ENCODE measurements around the gene SLC25A26. TPM values are rescaled to one million over a fixed set of nuclear protein-coding genes. Genes with fewer than 3 reads are reported as not detected.
A peak's percentile ranks its signal among the peaks of the same experiment; 100 is the strongest.

The SLC25A26 gene
- total RNA-seq, 2 donors from 2014 or later, result 32.3 to 38.4 TPM

DNA sequence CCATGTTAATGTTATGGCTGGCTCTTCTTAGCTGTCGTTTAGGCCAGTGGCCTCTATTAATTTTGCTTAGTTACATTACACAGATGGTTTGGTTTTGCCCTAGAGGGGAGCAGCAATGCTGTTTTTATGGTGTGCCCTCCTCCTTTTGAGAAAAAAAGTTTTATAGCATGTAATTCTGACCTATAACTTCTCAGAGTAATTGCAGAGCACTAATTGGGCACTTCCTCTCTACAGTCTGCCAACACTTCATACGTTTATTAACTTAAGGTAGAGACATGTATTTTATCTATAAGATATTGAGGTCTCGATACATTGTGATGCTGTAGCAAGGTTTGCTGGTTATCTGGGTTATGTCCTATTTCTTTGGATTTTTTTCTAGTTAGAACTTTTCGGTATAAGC is 12.2 kb downstream of the SLC25A26 start:
- H3K36me3 Mint-ChIP-seq (ENCODE audit: insufficient read depth in 2 of 2), result peaks cover 12 to 39% of the 10 kb centered on the region in 2 donors
- H3K27me3 Mint-ChIP-seq (ENCODE audit: low read depth), result no peaks in the 10 kb centered on the region
- ATAC-seq (replicated peaks in 1 of 2) (no peak), DNase-seq (no peak)
- H3K9me3 Mint-ChIP-seq, result peaks cover 3 to 7% of the 10 kb centered on the region in 2 donors
- no peak overlapping the region for H3K27ac Mint-ChIP-seq
- no peak overlapping the region for H3K4me3 Mint-ChIP-seq
- peaks cover 27% of the 10 kb centered on the region for H3K4me1 Mint-ChIP-seq (ENCODE audit: low read depth)

DNA sequence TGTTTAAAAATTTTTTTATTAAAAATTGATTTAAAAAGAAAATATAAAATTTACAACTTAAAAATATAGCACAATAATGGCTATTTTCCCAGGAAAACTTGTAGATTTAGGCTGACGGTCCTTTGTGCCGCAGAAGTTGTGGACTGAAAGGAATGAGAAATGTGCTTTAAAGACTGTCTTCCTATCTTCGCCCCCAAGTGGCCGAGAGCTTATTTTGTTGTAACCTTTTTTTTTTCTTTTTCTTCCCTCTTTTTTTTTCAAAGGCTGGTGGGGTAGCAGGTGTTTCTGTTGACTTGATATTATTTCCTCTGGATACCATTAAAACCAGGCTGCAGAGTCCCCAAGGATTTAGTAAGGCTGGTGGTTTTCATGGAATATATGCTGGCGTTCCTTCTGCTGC is 15.5 kb downstream of the SLC25A26 start:
- peaks cover 22 to 58% of the 10 kb centered on the region in 2 donors for H3K36me3 Mint-ChIP-seq (ENCODE audit: insufficient read depth in 2 of 2)
- DNase-seq, result no peak
- H3K9me3 Mint-ChIP-seq, result peaks cover 13 to 15% of the 10 kb centered on the region in 2 donors
- H3K4me1 Mint-ChIP-seq (ENCODE audit: low read depth), result peaks cover 25% of the 10 kb centered on the region
- no peak overlapping the region for H3K4me3 Mint-ChIP-seq
- no peaks in the 10 kb centered on the region for H3K27me3 Mint-ChIP-seq (ENCODE audit: low read depth)
- H3K27ac Mint-ChIP-seq, result no peak overlapping the region
- no peak for ATAC-seq (replicated peaks in 1 of 2)

- DNase-seq (no peak), ATAC-seq (replicated peaks in 1 of 2) (no peak)
- peaks cover 22 to 57% of the 10 kb centered on the region in 2 donors for H3K36me3 Mint-ChIP-seq (ENCODE audit: insufficient read depth in 2 of 2)
- H3K9me3 Mint-ChIP-seq, result peaks cover 10 to 15% of the 10 kb centered on the region in 2 donors
- H3K4me3 Mint-ChIP-seq, result no peak overlapping the region
- no peaks in the 10 kb centered on the region for H3K27me3 Mint-ChIP-seq (ENCODE audit: low read depth)
- no peak overlapping the region for H3K27ac Mint-ChIP-seq
- peaks cover 33% of the 10 kb centered on the region for H3K4me1 Mint-ChIP-seq (ENCODE audit: low read depth)
Observed at GRCh38 chr3:66237552-66237951, 16.8 kb downstream of the SLC25A26 start.

DNA sequence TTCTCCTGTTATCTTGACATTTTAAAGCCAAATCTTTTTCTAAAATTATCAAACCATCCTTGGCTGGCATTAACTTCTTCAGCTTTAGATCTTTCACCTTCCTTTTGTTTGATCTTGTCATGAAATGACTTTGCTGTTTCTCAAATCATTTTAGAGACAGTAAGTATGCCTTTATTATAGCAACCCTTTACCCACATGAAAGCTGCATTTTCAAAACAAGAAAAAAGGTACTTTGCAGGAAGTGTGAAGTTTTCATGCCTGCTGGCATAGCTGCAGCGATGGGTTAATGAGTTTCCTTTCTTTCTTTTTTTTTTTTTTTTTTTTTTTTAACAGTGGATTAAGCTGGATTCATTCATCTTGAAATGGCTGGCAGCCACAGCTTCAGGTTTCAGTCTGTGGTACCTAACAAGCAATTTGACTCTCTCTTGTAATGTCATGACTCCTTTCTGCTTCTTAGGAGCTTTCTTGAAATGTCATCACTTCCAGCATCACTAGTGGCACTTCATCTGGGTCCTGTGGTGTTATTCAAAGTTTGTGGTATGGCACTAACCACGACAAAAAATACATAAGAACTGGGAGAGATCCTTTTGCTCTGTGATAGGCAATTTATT is 18.8 kb downstream of the SLC25A26 start:
- no peaks in the 10 kb centered on the region for H3K27me3 Mint-ChIP-seq (ENCODE audit: low read depth)
- peaks cover 9 to 15% of the 10 kb centered on the region in 2 donors for H3K9me3 Mint-ChIP-seq
- peaks cover 34% of the 10 kb centered on the region for H3K4me1 Mint-ChIP-seq (ENCODE audit: low read depth)
- peak overlapping the region; percentile 42 to 48 for H3K4me3 Mint-ChIP-seq
- H3K27ac Mint-ChIP-seq, result peak overlapping the region; percentile 95
- ATAC-seq (replicated peaks in 1 of 2), result peak; percentile 96 to 97
- DNase-seq, result peak; percentile 42 to 62
- peaks cover 20 to 49% of the 10 kb centered on the region in 2 donors for H3K36me3 Mint-ChIP-seq (ENCODE audit: insufficient read depth in 2 of 2)

DNA sequence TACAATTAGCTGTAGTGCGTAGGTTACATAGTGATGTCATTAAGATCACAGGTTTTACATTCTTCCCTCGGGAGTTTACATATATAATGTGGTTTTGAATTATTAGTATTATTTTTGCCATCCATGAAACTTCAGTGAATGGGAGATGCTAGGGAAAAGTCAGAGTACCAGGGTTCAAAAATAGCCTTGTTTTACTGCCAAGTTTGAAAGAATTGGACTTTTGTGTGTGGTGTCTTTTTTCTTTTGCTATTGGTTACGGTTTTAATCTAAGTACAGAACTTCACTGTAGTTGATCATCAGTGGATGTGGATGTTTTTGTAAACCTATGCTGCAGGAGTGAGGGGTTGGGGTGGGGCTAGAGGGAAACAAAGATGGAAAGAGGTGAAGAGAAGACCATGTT is 20.7 kb downstream of the SLC25A26 start:
- peaks cover 7 to 15% of the 10 kb centered on the region in 2 donors for H3K9me3 Mint-ChIP-seq
- no peak overlapping the region for H3K27ac Mint-ChIP-seq
- H3K4me1 Mint-ChIP-seq (ENCODE audit: low read depth), result peaks cover 34% of the 10 kb centered on the region
- H3K27me3 Mint-ChIP-seq (ENCODE audit: low read depth), result no peaks in the 10 kb centered on the region
- peaks cover 20 to 36% of the 10 kb centered on the region in 2 donors for H3K36me3 Mint-ChIP-seq (ENCODE audit: insufficient read depth in 2 of 2)
- ATAC-seq (replicated peaks in 1 of 2) (no peak), DNase-seq (no peak)
- H3K4me3 Mint-ChIP-seq, result no peak overlapping the region

DNA sequence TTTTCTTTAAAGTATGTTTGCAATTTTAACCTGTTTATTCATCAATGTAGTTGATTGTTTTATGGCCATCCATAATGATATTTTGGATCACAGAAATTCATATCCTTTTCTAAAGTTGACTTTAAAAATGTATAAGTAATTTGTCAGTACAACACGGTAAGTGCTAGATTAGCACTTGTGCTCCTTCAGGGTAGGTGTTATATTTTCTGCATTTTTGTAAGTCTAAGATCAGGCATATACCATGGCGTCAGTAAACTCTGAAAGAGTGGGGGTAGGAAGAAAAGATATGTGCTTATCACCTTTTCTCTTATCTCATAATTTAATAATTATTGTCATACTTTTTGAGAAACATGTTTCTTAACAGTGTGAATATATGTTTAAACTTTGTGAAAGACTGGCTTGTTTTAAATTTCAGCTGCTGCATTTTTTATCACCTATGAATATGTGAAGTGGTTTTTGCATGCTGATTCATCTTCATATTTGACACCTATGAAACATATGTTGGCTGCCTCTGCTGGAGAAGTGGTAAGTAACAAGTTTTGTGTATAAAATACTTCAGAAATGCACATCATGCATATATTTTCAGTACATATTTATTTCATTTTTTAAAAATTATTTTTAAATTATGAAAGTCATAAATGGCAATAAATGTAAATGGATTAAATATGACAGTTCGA is 22.1 kb downstream of the SLC25A26 start:
- Mint-ChIP-seq H3K27ac (no peak overlapping the region), H3K36me3 (ENCODE audit: insufficient read depth in 2 of 2) (peaks cover 14 to 29% of the 10 kb centered on the region in 2 donors), H3K27me3 (ENCODE audit: low read depth) (no peaks in the 10 kb centered on the region), H3K4me1 (ENCODE audit: low read depth) (peaks cover 34% of the 10 kb centered on the region), H3K4me3 (no peak overlapping the region), H3K9me3 (peaks cover 6 to 13% of the 10 kb centered on the region in 2 donors)
- ATAC-seq (replicated peaks in 1 of 2), result no peak
- DNase-seq, result no peak

DNA sequence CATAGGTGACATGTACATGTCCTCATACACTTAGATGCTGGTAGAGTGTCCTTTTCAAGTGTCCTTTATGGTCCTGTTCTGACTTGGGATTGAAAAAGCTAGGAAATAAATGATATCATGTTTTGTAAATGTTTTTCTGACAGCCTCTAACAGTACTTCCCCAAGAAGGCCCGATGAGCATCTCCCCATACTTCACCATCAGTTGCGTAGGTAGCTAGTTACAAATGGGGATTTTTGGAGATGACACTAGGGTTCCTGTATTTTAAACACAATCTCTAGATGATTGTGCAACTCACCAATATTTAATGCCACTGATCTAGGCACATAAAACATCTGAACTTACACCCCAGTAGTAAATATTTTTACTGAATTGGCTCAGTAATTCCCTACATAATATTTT is 27.8 kb downstream of the SLC25A26 start:
- H3K4me1 Mint-ChIP-seq (ENCODE audit: low read depth), result peaks cover 8% of the 10 kb centered on the region
- H3K27ac Mint-ChIP-seq, result peak overlapping the region; percentile 42
- DNase-seq (no peak), ATAC-seq (replicated peaks in 1 of 2) (no peak)
- no peak overlapping the region for H3K4me3 Mint-ChIP-seq
- no peaks in the 10 kb centered on the region for H3K9me3 Mint-ChIP-seq
- no peaks in the 10 kb centered on the region for H3K36me3 Mint-ChIP-seq (ENCODE audit: insufficient read depth in 2 of 2)
- no peaks in the 10 kb centered on the region for H3K27me3 Mint-ChIP-seq (ENCODE audit: low read depth)

DNA sequence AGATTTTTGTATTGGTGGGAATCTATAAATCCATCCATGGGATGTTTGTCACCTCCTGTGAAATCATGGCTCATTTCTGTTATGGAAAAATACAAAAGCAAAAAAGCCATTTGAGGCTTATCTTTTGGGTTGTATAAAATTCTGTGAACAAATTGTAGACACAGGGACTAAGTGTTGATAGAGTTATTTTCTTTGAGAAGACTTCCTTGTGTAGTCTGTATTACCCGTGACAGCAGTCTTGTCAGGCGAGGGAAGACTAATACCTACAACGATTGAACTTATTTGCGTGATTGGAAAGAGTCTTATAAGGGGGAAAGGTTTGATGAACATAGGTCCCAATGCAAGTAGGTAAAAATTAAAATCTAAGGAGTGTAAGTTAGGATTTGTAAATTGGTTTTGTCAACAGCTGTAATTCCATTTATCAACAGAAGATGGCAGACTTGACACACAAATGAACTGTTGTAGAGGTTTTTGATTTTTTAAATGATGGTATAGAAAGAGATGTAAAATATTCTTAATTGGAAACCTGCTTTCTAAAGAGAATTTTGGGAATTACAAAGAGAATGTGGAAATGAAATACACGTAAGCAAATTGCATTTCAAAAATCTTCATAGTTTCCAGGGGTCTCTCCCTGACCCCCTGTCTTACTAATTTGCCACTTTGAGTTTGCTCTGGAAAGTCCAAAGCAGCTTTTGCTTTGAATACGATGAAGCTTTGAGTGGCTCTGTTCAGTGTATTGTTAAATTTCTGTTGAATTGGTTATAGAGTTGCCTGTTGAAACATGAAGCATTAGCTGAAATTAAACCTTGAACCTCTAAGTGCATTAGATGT is 33.2 kb downstream of the SLC25A26 start:
- peak in 1 of 2 donors; percentile 6 for DNase-seq

DNA sequence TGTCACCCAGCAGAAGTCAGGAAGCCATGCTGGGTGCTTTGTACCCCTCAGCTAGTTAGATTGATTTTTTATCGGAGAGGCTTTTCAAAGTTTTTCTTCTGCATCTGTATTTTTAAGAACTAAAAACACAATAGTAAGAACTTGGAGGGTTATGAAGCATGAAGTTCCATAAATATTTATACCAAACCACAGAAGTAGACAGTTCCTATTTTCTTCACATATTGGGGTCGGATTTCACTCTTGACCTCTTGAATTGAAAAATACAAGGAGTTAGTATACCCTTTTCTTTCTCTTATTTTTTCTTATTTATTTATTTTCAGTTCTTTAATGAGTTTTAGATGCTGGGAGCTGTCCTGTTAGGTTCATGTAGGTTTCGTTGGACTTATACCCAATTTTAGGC is 35.1 kb downstream of the SLC25A26 start:
- Mint-ChIP-seq H3K4me3 (no peak overlapping the region), H3K4me1 (ENCODE audit: low read depth) (peaks cover 15% of the 10 kb centered on the region), H3K27me3 (ENCODE audit: low read depth) (no peaks in the 10 kb centered on the region), H3K9me3 (no peaks in the 10 kb centered on the region), H3K27ac (no peak overlapping the region), H3K36me3 (ENCODE audit: insufficient read depth in 2 of 2) (peaks cover 0 to 2% of the 10 kb centered on the region in 2 donors)
- DNase-seq (no peak), ATAC-seq (replicated peaks in 1 of 2) (no peak)

More for the DNA sequence above, 33.2 kb downstream of the SLC25A26 start:
- no peak overlapping the region for H3K27ac Mint-ChIP-seq
- no peak for ATAC-seq (replicated peaks in 1 of 2)
- H3K4me1 Mint-ChIP-seq (ENCODE audit: low read depth), result peaks cover 15% of the 10 kb centered on the region
- H3K4me3 Mint-ChIP-seq, result no peak overlapping the region
- no peaks in the 10 kb centered on the region for H3K27me3 Mint-ChIP-seq (ENCODE audit: low read depth)
- H3K9me3 Mint-ChIP-seq, result no peaks in the 10 kb centered on the region
- peaks cover 0 to 2% of the 10 kb centered on the region in 2 donors for H3K36me3 Mint-ChIP-seq (ENCODE audit: insufficient read depth in 2 of 2)

DNA sequence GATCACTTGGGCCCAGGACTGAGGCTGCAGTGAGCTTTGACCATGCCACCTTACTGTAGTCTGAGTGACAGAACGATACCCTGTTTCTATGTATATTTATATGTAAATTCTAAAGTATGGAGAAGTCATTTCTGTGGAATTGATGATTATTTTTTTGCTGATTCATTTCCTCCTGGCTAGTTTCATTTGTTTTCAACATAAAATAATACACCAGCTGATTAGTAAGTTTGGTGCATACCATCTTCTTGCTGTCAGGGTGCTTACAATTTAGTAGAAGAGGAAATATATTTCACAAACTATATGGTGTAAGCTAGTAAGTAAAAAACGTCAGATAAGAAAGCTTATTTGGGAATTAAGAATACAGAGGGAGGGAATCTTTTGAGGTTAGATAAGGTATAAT is 36.0 kb downstream of the SLC25A26 start:
- peak overlapping the region; percentile 76 for H3K27ac Mint-ChIP-seq
- H3K4me1 Mint-ChIP-seq (ENCODE audit: low read depth), result peaks cover 7% of the 10 kb centered on the region
- peaks cover 0 to 2% of the 10 kb centered on the region in 2 donors for H3K36me3 Mint-ChIP-seq (ENCODE audit: insufficient read depth in 2 of 2)
- H3K9me3 Mint-ChIP-seq, result no peaks in the 10 kb centered on the region
- H3K27me3 Mint-ChIP-seq (ENCODE audit: low read depth), result no peaks in the 10 kb centered on the region
- no peak for ATAC-seq (replicated peaks in 1 of 2)
- no peak overlapping the region for H3K4me3 Mint-ChIP-seq
- no peak for DNase-seq

- Mint-ChIP-seq H3K9me3 (no peaks in the 10 kb centered on the region), H3K27me3 (ENCODE audit: low read depth) (no peaks in the 10 kb centered on the region), H3K4me3 (no peak overlapping the region), H3K36me3 (ENCODE audit: insufficient read depth in 2 of 2) (peaks cover 0 to 5% of the 10 kb centered on the region in 2 donors), H3K4me1 (ENCODE audit: low read depth) (peaks cover 7% of the 10 kb centered on the region), H3K27ac (no peak overlapping the region)
- no peak for DNase-seq
- no peak for ATAC-seq (replicated peaks in 1 of 2)
Observed at GRCh38 chr3:66259566-66260255, 38.9 kb downstream of the SLC25A26 start.

- H3K4me1 Mint-ChIP-seq (ENCODE audit: low read depth), result peaks cover 7% of the 10 kb centered on the region
- no peaks in the 10 kb centered on the region for H3K9me3 Mint-ChIP-seq
- no peak for DNase-seq
- no peak overlapping the region for H3K27ac Mint-ChIP-seq
- H3K36me3 Mint-ChIP-seq (ENCODE audit: insufficient read depth in 2 of 2), result peaks cover 0 to 5% of the 10 kb centered on the region in 2 donors
- H3K4me3 Mint-ChIP-seq, result no peak overlapping the region
- no peaks in the 10 kb centered on the region for H3K27me3 Mint-ChIP-seq (ENCODE audit: low read depth)
- ATAC-seq (replicated peaks in 1 of 2), result no peak
Observed at GRCh38 chr3:66260431-66260830, 39.6 kb downstream of the SLC25A26 start.

All from activated T-cell treated with anti-CD3 and anti-CD28 coated beads, Interleukin-2, amount 50 U/mL, for 72 hours (primary cell).